HL-60 (cell line): Measurements from ENCODE around the gene NUDCD3.

Experiments used
- CTCF ChIP-seq: IDR thresholded peaks from one replicate; pipeline ENCODE4 v1.5.1; 2011; ENCODE audit warnings: low read length, control low read depth, inconsistent platforms; ENCODE audit not compliant: insufficient read depth
- GABPA ChIP-seq: IDR thresholded peaks from 2 replicates; pipeline ENCODE4 v1.6.1; 2012; ENCODE audit warnings: low read depth
- POLR2AphosphoS5 ChIP-seq: IDR thresholded peaks from 2 replicates; pipeline ENCODE4 v1.6.1; 2012; ENCODE audit warnings: low read depth
- REST ChIP-seq: IDR thresholded peaks from 2 replicates; pipeline ENCODE4 v1.6.1; 2012; ENCODE audit warnings: low read depth; ENCODE audit not compliant: insufficient replicate concordance

- TF ChIP-seq CTCF: no peak
- peak; percentile 98 for TF ChIP-seq GABPA
- peak; percentile 66 for TF ChIP-seq REST
- peak; percentile 85 for TF ChIP-seq POLR2AphosphoS5
Observed at GRCh38 chr7:44490351-44491200, at the start of gene NUDCD3.
